GM12878 (cell line): Measurements from ENCODE around the gene UBASH3B. TPM values are rescaled to one million over a fixed set of nuclear protein-coding genes. Genes with fewer than 3 reads are reported as not detected.

Source experiments
- ATAC-seq: fragments of 200-7000 bp; cut with Tn5 transposase; 3 replicates; pipeline ENCODE4 v1.9.1; 2020; ENCODE audit warnings: mild to moderate bottlenecking, moderate library complexity
- BruUV-seq: library from RNA; stranded (reverse); fragments of 400-500 nt; replicated peaks from 2 replicates; lab custom pipeline; 2021; lab: Mats Ljungman, UMichigan
- CTCF ChIA-PET: fragments of 300-600 bp; sonication (Branson Sonifier 250); formaldehyde crosslinking; extraction: SDS; loops from one replicate; lab custom pipeline; 2021; ENCODE audit warnings: inconsistent platforms; lab: Yijun Ruan, JAX
- POLR2A ChIA-PET: fragments of 350-600 bp; formaldehyde crosslinking; extraction: SDS; loops from one replicate; lab custom pipeline; 2021; ENCODE audit warnings: inconsistent platforms; lab: Charles Lee
- RAD21 ChIA-PET: fragments of 300-600 bp; sonication (Branson Sonifier 250); formaldehyde crosslinking; loops from one replicate; lab custom pipeline; 2023; ENCODE audit warnings: antibody characterized with exemption; ENCODE audit not compliant: unreplicated experiment; lab: Charles Lee
- SMC1A ChIA-PET: fragments of 300-600 bp; sonication (Branson Sonifier 250); formaldehyde crosslinking; loops from one replicate; lab custom pipeline; 2023; ENCODE audit not compliant: unreplicated experiment, uncharacterized antibody; lab: Charles Lee
- DNase-seq: peaks from one replicate; pipeline ENCODE4 v3.0.0-alpha.2; 2011; ENCODE audit warnings: low read depth, low spot score
- FAIRE-seq: peaks from 3 replicates; lab custom pipeline; 2011; peaks lifted over from hg19 to GRCh38; lab: Jason Lieb, UNC
- H2AFZ ChIP-seq: 2 replicates; pipeline ENCODE4 v1.6.0; 2011; ENCODE audit warnings: low read depth, low read length, control low read depth; ENCODE audit not compliant: control insufficient read depth
- H3K27ac ChIP-seq: 2 replicates; pipeline ENCODE4 v1.5.1; 2011; ENCODE audit warnings: control low read depth; ENCODE audit not compliant: control insufficient read depth, insufficient read depth
- H3K27me3 ChIP-seq, 2 experiments: replicated peaks in 1 of 2; 2 replicates each; pipeline versions ENCODE4 v1.6.0 to v1.6.1; 2011; ENCODE audit warnings: low read length in 1 of 2; ENCODE audit not compliant: control insufficient read depth in 2 of 2, insufficient read depth in 2 of 2
- H3K36me3 ChIP-seq, 2 experiments: 2 replicates each; pipeline ENCODE4 v1.5.1; 2011; ENCODE audit warnings: low read length in 1 of 2; ENCODE audit not compliant: control insufficient read depth in 2 of 2, insufficient read depth in 2 of 2
- H3K4me1 ChIP-seq: 2 replicates; pipeline ENCODE4 v1.6.1; 2011; ENCODE audit warnings: mild to moderate bottlenecking, low read length, moderate library complexity, mixed read lengths; ENCODE audit not compliant: control insufficient read depth, insufficient read depth
- H3K4me2 ChIP-seq: 2 replicates; pipeline ENCODE4 v1.6.0; 2011; ENCODE audit warnings: control low read depth; ENCODE audit not compliant: control insufficient read depth, insufficient read depth
- H3K4me3 ChIP-seq: fragments of 200-600 bp; sonication (generic); 2 replicates; pipeline ENCODE4 v1.5.1; 2016
- H3K79me2 ChIP-seq: 2 replicates; pipeline ENCODE4 v1.6.0; 2011; ENCODE audit warnings: low read length; ENCODE audit not compliant: control insufficient read depth, insufficient read depth
- H3K9ac ChIP-seq: 2 replicates; pipeline ENCODE4 v1.8.0; 2011; ENCODE audit warnings: low read length, control low read depth, mixed read lengths; ENCODE audit not compliant: control insufficient read depth, insufficient read depth
- H3K9me3 ChIP-seq: replicated peaks from 3 replicates; pipeline ENCODE4 v1.5.1; 2011; ENCODE audit warnings: mild to moderate bottlenecking, low read length; ENCODE audit not compliant: control insufficient read depth, insufficient read depth
- H4K20me1 ChIP-seq: 2 replicates; pipeline ENCODE4 v1.6.0; 2011; ENCODE audit not compliant: control insufficient read depth, insufficient read depth
- ASH2L ChIP-seq: fragments of 300-600, 200-600 bp; sonication (generic); IDR thresholded peaks from 2 replicates; pipeline ENCODE4 v1.6.1; 2017; ENCODE audit warnings: low read depth, mild to moderate bottlenecking, borderline replicate concordance
- ESRRA ChIP-seq: IDR thresholded peaks from 2 replicates; pipeline ENCODE4 v1.6.1; 2012; ENCODE audit warnings: mild to moderate bottlenecking, low read length, improper control_type of control experiment
- GABPA ChIP-seq: IDR thresholded peaks from 2 replicates; pipeline ENCODE4 v1.6.1; 2014; ENCODE audit warnings: antibody characterized with exemption, low read depth, mild to moderate bottlenecking, inconsistent platforms
- IRF4 ChIP-seq: IDR thresholded peaks from 2 replicates; pipeline ENCODE4 v1.6.1; 2011; ENCODE audit warnings: low read depth, low read length
- JUND ChIP-seq: IDR thresholded peaks from 2 replicates; pipeline ENCODE4 v1.6.1; 2012; ENCODE audit warnings: low read depth, mild to moderate bottlenecking, low read length, improper control_type of control experiment, moderate library complexity
- NFYA ChIP-seq: IDR thresholded peaks from 2 replicates; pipeline ENCODE4 v1.6.1; 2011; ENCODE audit warnings: low read depth, mild to moderate bottlenecking, low read length, improper control_type of control experiment, borderline replicate concordance
- NFYB ChIP-seq: IDR thresholded peaks from 2 replicates; pipeline ENCODE4 v1.6.1; 2011; ENCODE audit warnings: low read depth, mild to moderate bottlenecking, low read length, improper control_type of control experiment, moderate library complexity; ENCODE audit not compliant: insufficient read depth
- SIN3A ChIP-seq: IDR thresholded peaks from 2 replicates; pipeline ENCODE4 v1.6.1; 2012; ENCODE audit warnings: low read depth, low read length, improper control_type of control experiment
- SPI1 ChIP-seq: IDR thresholded peaks from 2 replicates; pipeline ENCODE4 v1.6.1; 2011; ENCODE audit warnings: low read depth, mild to moderate bottlenecking, low read length, moderate library complexity, borderline replicate concordance; ENCODE audit not compliant: insufficient read depth
- SUZ12 ChIP-seq: fragments of 200-600 bp; sonication (generic); IDR thresholded peaks from one replicate; pipeline ENCODE4 v1.6.1; 2018; ENCODE audit warnings: antibody characterized with exemption, mild to moderate bottlenecking; ENCODE audit not compliant: unreplicated experiment
- TARDBP ChIP-seq: IDR thresholded peaks from 2 replicates; pipeline ENCODE4 v1.6.1; 2016; ENCODE audit warnings: borderline replicate concordance
- TCF12 ChIP-seq: IDR thresholded peaks from 2 replicates; pipeline ENCODE4 v1.6.1; 2011; ENCODE audit warnings: low read depth, mild to moderate bottlenecking, low read length
- TCF3 ChIP-seq: IDR thresholded peaks from 2 replicates; pipeline ENCODE4 v1.6.1; 2012; ENCODE audit warnings: low read depth, mild to moderate bottlenecking, low read length, borderline replicate concordance; ENCODE audit not compliant: insufficient read depth
- ZZZ3 ChIP-seq: IDR thresholded peaks from 2 replicates; pipeline ENCODE4 v1.6.1; 2011; ENCODE audit warnings: low read depth; ENCODE audit not compliant: control insufficient read depth, insufficient read length
- WGBS: methylation state at CpG from one replicate; pipeline ENCODE4 v1.1.6; 2016; ENCODE audit warnings: low lambda C conversion rate; ENCODE audit not compliant: insufficient replicate concordance, insufficient coverage; ENCODE audit errors: missing lambda C conversion rate; 5-methylcytosine and 5-hydroxymethylcytosine counted together
- in situ Hi-C: fragments of 300-500 bp; cut with MboI; formaldehyde crosslinking; loops from 9 replicates; pipeline ENCODE4 v1.14.3; 2018; ENCODE audit warnings: mixed read lengths
- intact Hi-C: fragments of 100-400 bp; cut with micrococcal nuclease; formaldehyde crosslinking; loops from one replicate; pipeline ENCODE4 v1.14.2; 2022; ENCODE audit not compliant: unreplicated experiment
- polyA plus RNA-seq, 11 experiments: library from polyadenylated mRNA; depleted of rRNA in 4 of 11; unstranded in 6 of 11; stranded (reverse) in 5 of 11; fragments of >200 nt; fragmentation: Nextera tagmentation in 4 of 11; fragmentation: Illumina TruSeq in 1 of 11; extraction: Ambion mirVana in 4 of 11; extraction: Trizol in 1 of 11; gene quantifications; 1 replicate in 1 of 11; 2 replicates in 10 of 11; pipeline versions ENCODE4 v1.2.1 to v1.2.3, GENCODE V29; 2011 to 2016; ENCODE audit warnings: inconsistent platforms in 2 of 11, missing spikeins in 2 of 11, low read depth in 1 of 11
- total RNA-seq, 4 experiments: library from RNA; depleted of rRNA in 3 of 4; stranded (reverse); fragments of >200 nt in 3 of 4; fragmentation: Illumina TruSeq in 1 of 4; extraction: Trizol in 1 of 4; gene quantifications; 2 replicates each; pipeline versions ENCODE4 v1.2.1 to v1.2.3, GENCODE V29; 2013 to 2021
- TF ChIP-seq, protein P1 (sequence below): IDR thresholded peaks from 2 replicates; pipeline ENCODE4 v1.6.1; 2011; ENCODE audit warnings: borderline replicate concordance, low read depth, mild to moderate bottlenecking, moderate library complexity, mixed read lengths, low read length; ENCODE audit not compliant: insufficient read depth; ENCODE audit errors: extremely low read length
- TF ChIP-seq, protein P2 (sequence below): fragments of 450-650 bp; formaldehyde crosslinking; IDR thresholded peaks from 2 replicates; pipeline ENCODE4 v1.5.0; 2022; ENCODE audit warnings: mild to moderate bottlenecking, missing genetic modification characterization
- TF ChIP-seq, protein P3 (sequence below): IDR thresholded peaks from 2 replicates; pipeline ENCODE4 v1.6.1; 2011; ENCODE audit warnings: low read depth, mild to moderate bottlenecking, low read length, moderate library complexity, borderline replicate concordance; ENCODE audit errors: extremely low read depth
- TF ChIP-seq, protein P4 (sequence below), 3 experiments: IDR thresholded peaks in 2 of 3; conservative IDR thresholded peaks in 1 of 3; 2 replicates each; pipeline ENCODE4 v1.5.1; 2011; ENCODE audit warnings: low read depth in 3 of 3, low read length in 3 of 3, mild to moderate bottlenecking in 3 of 3, control low read depth in 2 of 3, moderate library complexity in 2 of 3, inconsistent platforms in 1 of 3, mixed read lengths in 1 of 3; ENCODE audit not compliant: control insufficient read depth in 2 of 3, insufficient read depth in 1 of 3; ENCODE audit errors: extremely low read depth in 1 of 3

UBASH3B gene
- total and polyA plus RNA-seq, 10 of the 15 experiments (the other 5 are each of a cell fraction or from before 2014, with no cell fraction given): 0.18 to 3.3 (median 0.57) TPM

DNA sequence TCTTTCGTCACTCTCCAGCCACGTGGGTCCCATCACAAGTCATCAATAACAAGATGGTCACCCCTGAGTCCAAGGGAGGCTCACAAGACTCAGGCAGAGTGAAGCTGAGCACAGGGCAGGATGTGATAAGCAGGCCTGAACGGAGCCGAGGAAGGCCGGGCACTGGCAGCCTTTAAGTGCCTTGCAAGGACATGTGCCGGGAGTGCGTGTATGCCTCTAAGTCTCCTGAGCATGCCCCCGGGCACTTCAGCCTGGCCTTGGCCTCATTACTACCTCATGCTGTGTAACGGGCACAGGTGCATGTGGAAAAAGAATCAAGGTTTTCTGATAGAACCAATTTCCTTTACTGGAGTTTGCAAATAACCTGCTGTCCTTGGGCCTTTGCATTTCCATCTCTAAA is 55.8 kb downstream of the UBASH3B start:
- H3K9ac ChIP-seq: no peak overlapping the region
- no peaks in the 10 kb centered on the region for H3K9me3 ChIP-seq
- H3K79me2 ChIP-seq: no peaks in the 10 kb centered on the region
- ChIA-PET POLR2A (no interaction called here), RAD21 (interaction anchor here (1.0 kb wide), 1 partner anchor 43 kb away, joined by 3 read pairs; no protein-coding TSS in a partner anchor), SMC1A (interaction anchor here (0.6 kb wide), 1 partner anchor 71 kb away, joined by 3 read pairs; no protein-coding TSS in a partner anchor), CTCF (interaction anchor here (1.3 to 1.8 kb wide), 4 partner anchors 17 to 79 kb away, joined by 3 to 6 read pairs (median 3); no protein-coding TSS in a partner anchor)
- FAIRE-seq (no peak), ATAC-seq (no peak), DNase-seq (no peak)
- BruUV-seq: no TSS peak
- no peak overlapping the region for H3K4me2 ChIP-seq
- H3K27ac ChIP-seq: no peak overlapping the region
- intact Hi-C loops (no loop called here), in situ Hi-C loops (no loop called here)
- H4K20me1 ChIP-seq: no peaks in the 10 kb centered on the region
- no peak overlapping the region for H3K4me3 ChIP-seq
- no peaks in the 10 kb centered on the region for H3K36me3 ChIP-seq
- no peak overlapping the region for H2AFZ ChIP-seq
- peaks cover 6% of the 10 kb centered on the region for H3K4me1 ChIP-seq
- peaks cover 0 to 2% of the 10 kb centered on the region in 2 experiments; a peak in 2 of 4 replicates for H3K27me3 ChIP-seq
- 58% methylated on average over 8 of the region's 9 CpGs for WGBS
- TF ChIP-seq, protein P1, sequence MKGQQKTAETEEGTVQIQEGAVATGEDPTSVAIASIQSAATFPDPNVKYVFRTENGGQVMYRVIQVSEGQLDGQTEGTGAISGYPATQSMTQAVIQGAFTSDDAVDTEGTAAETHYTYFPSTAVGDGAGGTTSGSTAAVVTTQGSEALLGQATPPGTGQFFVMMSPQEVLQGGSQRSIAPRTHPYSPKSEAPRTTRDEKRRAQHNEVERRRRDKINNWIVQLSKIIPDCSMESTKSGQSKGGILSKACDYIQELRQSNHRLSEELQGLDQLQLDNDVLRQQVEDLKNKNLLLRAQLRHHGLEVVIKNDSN: no peak
- TF ChIP-seq NFYA (no peak), SUZ12 (no peak), ZZZ3 (no peak), GABPA (no peak), JUND (no peak), SIN3A (no peak), SPI1 (no peak), TCF12 (no peak), TARDBP (no peak), NFYB (no peak), ASH2L (no peak), TCF3 (no peak), IRF4 (no peak), ESRRA (no peak)
- TF ChIP-seq, protein P2, sequence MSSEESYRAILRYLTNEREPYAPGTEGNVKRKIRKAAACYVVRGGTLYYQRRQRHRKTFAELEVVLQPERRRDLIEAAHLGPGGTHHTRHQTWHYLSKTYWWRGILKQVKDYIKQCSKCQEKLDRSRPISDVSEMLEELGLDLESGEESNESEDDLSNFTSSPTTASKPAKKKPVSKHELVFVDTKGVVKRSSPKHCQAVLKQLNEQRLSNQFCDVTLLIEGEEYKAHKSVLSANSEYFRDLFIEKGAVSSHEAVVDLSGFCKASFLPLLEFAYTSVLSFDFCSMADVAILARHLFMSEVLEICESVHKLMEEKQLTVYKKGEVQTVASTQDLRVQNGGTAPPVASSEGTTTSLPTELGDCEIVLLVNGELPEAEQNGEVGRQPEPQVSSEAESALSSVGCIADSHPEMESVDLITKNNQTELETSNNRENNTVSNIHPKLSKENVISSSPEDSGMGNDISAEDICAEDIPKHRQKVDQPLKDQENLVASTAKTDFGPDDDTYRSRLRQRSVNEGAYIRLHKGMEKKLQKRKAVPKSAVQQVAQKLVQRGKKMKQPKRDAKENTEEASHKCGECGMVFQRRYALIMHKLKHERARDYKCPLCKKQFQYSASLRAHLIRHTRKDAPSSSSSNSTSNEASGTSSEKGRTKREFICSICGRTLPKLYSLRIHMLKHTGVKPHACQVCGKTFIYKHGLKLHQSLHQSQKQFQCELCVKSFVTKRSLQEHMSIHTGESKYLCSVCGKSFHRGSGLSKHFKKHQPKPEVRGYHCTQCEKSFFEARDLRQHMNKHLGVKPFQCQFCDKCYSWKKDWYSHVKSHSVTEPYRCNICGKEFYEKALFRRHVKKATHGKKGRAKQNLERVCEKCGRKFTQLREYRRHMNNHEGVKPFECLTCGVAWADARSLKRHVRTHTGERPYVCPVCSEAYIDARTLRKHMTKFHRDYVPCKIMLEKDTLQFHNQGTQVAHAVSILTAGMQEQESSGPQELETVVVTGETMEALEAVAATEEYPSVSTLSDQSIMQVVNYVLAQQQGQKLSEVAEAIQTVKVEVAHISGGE (CRISPR knock-in tag): no peak
- TF ChIP-seq, protein P3, sequence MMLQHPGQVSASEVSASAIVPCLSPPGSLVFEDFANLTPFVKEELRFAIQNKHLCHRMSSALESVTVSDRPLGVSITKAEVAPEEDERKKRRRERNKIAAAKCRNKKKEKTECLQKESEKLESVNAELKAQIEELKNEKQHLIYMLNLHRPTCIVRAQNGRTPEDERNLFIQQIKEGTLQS: no peak
- TF ChIP-seq, protein P4, sequence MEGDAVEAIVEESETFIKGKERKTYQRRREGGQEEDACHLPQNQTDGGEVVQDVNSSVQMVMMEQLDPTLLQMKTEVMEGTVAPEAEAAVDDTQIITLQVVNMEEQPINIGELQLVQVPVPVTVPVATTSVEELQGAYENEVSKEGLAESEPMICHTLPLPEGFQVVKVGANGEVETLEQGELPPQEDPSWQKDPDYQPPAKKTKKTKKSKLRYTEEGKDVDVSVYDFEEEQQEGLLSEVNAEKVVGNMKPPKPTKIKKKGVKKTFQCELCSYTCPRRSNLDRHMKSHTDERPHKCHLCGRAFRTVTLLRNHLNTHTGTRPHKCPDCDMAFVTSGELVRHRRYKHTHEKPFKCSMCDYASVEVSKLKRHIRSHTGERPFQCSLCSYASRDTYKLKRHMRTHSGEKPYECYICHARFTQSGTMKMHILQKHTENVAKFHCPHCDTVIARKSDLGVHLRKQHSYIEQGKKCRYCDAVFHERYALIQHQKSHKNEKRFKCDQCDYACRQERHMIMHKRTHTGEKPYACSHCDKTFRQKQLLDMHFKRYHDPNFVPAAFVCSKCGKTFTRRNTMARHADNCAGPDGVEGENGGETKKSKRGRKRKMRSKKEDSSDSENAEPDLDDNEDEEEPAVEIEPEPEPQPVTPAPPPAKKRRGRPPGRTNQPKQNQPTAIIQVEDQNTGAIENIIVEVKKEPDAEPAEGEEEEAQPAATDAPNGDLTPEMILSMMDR (IDR thresholded peaks at IDR 0.05 in 2 of 3, conservative IDR thresholded peaks at IDR 0.05 in 1 of 3; ENCODE audit: control insufficient read depth in 2 of 3, extremely low read depth in 1 of 3, insufficient read depth in 1 of 3, low read depth in 3 of 3, low read length in 3 of 3): no peak
